NCI-H146 (cell line): ENCODE data around the gene MPP7.
A peak's percentile ranks its signal among the peaks of the same experiment; 100 is the strongest.
"Not testable (repeated sequence)": the region's sequence is repeated elsewhere in the genome, so short reads cannot be mapped to it uniquely, and the experiment has no call there.

Experiments
- DNase-seq: peaks from one replicate; lab custom pipeline; 2025; lab: John Stamatoyannopoulos, UW

The MPP7 gene

GRCh38 chr10:28302638-28303488, at the start of gene MPP7:
Gene MPP7 (minus strand): TSS chr10:28303064. CDS start chr10:28238604, 64,460 bp downstream.
- peak; percentile 87 for DNase-seq

- no peak for DNase-seq
Observed at GRCh38 chr10:28349892-28350291, 47.0 kb upstream of the MPP7 start.

GRCh38 chr10:28343987-28344895, 41.4 kb upstream of the MPP7 start:
- no peak for DNase-seq

- DNase-seq = no peak
Observed at GRCh38 chr10:28343252-28343651, 40.4 kb upstream of the MPP7 start.

GRCh38 chr10:28341679-28342078, 38.8 kb upstream of the MPP7 start:
- DNase-seq = not testable (repeated sequence)

- DNase-seq = no peak
Observed at GRCh38 chr10:28332726-28333125, 29.9 kb upstream of the MPP7 start.

- no peak for DNase-seq
Observed at GRCh38 chr10:28331841-28332240, 29.0 kb upstream of the MPP7 start.

- DNase-seq = no peak
Observed at GRCh38 chr10:28331066-28331465, 28.2 kb upstream of the MPP7 start.

- DNase-seq = no peak
Observed at GRCh38 chr10:28328346-28328745, 25.5 kb upstream of the MPP7 start.

GRCh38 chr10:28327491-28327880, 24.6 kb upstream of the MPP7 start:
- DNase-seq = no peak

GRCh38 chr10:28326516-28327490, 23.9 kb upstream of the MPP7 start:
- no peak for DNase-seq

GRCh38 chr10:28320799-28321198, 17.9 kb upstream of the MPP7 start:
- DNase-seq = no peak

- DNase-seq = no peak
Observed at GRCh38 chr10:28320090-28320489, 17.2 kb upstream of the MPP7 start.

- not testable (repeated sequence) for DNase-seq
Observed at GRCh38 chr10:28319061-28319460, 16.2 kb upstream of the MPP7 start.

- no peak for DNase-seq
Observed at GRCh38 chr10:28318626-28319025, 15.8 kb upstream of the MPP7 start.

- DNase-seq = no peak
Observed at GRCh38 chr10:28317760-28318159, 14.9 kb upstream of the MPP7 start.

- DNase-seq = no peak
Observed at GRCh38 chr10:28316696-28317095, 13.8 kb upstream of the MPP7 start.

GRCh38 chr10:28315140-28315539, 12.3 kb upstream of the MPP7 start:
- DNase-seq = no peak

GRCh38 chr10:28314211-28314610, 11.3 kb upstream of the MPP7 start:
- DNase-seq = no peak

GRCh38 chr10:28312572-28312971, 9.7 kb upstream of the MPP7 start:
- no peak for DNase-seq

GRCh38 chr10:28311104-28311503, 8.2 kb upstream of the MPP7 start:
- DNase-seq = no peak

GRCh38 chr10:28307267-28307666, 4.4 kb upstream of the MPP7 start:
- no peak for DNase-seq
